GM18519 (cell line): ENCODE measurements around the gene RYR3.

Experiments used
- ATAC-seq: cut with Tn5 transposase; IDR thresholded peaks from one replicate; pipeline ENCODE4 v1.9.1; 2021; ENCODE audit warnings: mild to moderate bottlenecking, moderate library complexity; ENCODE audit not compliant: unreplicated experiment, low FRiP score

The RYR3 gene

GRCh38 chr15:33737687-33738601 lies 427.2 kb downstream of the RYR3 start:
- no peak for ATAC-seq

DNA sequence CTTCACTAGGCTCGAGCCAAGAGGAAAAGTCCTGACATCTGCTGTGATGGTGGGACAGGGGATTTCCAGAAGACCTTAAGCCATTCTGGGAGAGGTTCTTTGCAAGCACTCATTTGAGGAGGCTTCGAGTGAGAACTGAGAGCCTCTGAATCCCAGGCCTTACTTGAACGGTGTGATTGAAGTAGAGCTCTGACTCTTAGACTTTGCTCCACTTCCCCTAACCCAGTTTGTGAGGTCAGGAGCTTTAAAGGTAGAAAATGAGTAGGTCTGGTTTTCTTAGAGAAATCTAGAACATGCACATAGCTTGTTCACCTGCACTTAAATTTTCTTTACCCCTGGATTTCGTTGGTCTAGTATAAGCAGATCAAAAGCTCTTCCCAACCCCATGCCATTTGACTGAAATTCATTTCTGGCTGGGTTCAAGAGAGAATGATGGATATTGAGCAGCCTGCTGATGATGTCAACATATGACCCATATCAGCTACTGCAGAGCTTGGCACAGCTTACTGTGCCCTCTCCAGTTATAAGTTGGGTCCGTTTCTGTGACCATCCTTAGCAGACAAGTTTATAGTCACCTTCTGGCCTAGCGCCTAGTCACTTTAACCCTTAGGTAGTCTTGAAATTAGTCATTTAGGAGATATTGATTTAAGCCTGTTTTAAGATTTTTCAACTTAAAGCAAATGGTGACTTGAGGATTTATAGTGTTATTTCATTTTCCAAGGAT lies 428.3 kb downstream of the RYR3 start:
- no peak for ATAC-seq

DNA sequence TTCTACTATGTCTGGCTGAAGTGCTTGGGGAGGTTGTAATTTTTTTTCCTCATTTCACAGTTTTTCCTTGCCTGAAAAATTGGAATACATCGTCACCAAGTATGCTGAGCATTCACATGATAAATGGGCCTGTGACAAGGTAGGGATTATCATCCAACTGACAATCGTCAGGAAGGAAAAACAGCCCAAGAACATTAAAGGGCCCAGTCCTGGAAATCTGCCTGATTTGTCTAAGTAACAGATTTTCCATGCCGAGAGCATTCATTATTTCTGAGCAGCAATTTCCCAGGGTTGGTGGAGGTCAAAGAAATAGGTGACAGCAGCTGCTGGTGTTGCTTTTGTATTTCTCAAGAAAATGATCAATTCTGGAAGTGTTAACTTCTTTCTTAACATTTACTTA lies 431.5 kb downstream of the RYR3 start:
- ATAC-seq = no peak

GRCh38 chr15:33742800-33743199 lies 432.0 kb downstream of the RYR3 start:
- no peak for ATAC-seq

GRCh38 chr15:33746203-33746602 lies 435.4 kb downstream of the RYR3 start:
- no peak for ATAC-seq

- no peak for ATAC-seq
These were observed 442.2 kb downstream of the RYR3 start for GRCh38 chr15:33753012-33753411.

DNA sequence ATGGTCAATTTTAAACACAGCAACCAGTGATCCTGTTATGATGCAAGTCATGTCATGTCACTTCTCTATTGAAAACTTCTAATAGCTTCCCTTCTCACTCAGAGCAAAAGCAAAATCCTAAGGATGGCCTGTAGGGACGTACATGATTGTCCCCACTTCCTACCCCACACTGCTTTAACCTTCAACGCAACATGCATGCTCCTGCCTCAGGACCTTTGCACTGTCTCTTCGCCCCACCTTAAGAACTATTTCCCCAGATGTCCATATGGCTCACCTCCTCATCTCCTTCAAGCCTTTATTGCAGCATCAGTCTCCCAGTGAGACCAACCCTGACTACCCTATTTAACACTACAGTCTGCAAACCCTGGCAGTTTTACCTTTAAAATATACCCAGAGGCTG lies 443.5 kb downstream of the RYR3 start:
- ATAC-seq = no peak

- ATAC-seq = no peak
These were observed 446.2 kb downstream of the RYR3 start for GRCh38 chr15:33756961-33757360.

DNA sequence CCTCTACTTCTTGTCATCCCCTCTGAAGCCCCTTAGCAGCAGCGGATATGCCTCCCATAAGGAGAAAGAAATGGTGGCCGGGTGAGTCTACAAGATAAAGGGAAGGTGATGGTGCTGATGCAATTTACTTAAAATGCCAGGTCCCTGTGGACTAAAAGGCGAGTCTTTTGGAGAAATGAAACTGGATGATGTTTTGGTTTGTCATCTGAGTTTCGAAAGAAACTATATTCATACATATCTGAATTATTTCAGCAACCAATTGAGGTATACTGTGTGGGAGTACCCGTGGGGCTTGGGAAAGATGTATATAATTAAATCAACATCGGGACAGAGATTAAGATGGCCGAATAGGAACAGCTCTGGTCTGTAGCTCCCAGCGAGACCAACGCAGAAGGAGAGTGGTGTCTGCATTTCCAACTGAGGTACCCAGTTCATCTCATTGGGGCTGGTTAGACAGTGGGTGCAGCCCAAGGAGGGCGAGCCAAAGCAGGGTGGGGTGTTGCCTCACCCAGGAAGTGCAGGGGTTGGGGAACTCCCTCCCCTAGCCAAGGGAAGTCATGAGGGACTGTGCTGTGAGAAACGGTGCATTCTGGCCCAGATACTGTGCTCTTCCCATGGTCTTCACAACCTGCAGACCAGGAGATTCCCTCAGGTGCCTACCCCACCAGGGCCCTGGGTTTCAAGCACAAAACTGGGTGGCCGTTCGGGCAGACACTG lies 446.9 kb downstream of the RYR3 start:
- ATAC-seq = no peak

DNA sequence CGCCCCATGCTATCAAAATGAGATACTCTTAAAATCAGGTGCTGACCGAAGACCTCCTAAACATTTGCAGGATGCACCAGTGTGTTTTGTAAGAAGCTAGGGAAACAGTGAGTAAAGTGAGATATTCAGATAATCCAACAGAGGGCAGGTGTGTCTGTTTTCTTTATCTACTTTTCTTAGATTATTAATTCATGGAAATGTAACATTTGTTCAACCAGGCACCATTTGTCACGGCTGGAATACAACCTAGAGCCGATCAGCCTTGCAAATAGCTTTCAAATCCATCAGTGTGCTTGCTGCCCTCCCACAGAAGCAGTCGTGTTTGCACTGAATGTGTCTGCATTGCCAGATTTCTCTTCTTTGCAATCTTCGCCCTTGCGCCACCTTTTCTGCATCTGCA lies 455.6 kb downstream of the RYR3 start:
- ATAC-seq = no peak

DNA sequence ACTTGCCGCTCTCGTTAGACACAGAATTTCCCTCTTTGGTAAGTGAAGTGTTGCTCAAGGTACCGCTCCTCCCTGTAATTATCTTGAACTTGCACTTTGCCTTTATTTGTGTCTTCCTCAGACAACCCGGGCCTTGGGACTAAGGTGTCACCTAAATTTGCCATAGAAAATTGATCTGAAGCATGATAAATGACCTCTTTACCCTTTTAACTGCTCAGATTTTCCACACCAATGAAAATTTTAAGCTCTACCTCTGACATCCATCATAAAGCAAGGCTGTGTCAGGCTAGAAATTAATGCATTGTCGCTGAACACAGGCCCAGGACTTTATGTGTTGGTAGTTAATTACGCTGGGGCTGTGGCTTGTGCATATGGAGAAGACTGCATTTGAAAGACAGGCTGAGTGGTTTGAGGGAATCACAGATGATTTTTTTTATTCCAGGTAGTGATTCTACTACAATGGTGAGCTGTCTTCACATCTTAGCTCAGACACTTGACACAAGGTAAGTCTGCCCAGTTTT lies 458.0 kb downstream of the RYR3 start:
- ATAC-seq = no peak

- ATAC-seq = no peak
These were observed 463.2 kb downstream of the RYR3 start for GRCh38 chr15:33773969-33774368.

DNA sequence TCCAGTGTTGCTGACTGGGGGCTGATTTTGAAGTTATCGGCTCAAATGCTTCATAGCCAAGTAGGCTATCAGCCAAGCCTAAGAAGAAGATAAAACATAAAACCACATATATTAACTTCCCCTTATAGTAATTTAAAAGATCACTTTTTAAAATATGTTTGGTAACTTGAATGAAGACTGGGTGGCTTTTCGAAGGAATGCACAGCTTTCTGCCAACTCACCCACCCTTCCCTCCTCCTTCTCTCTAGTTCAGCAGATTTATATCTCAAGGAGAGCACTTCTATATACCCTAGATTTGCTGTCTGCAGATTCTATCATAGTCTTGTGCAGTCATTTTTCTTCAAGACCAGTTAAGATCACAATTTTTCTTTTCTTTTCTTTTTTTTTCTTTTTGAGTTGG lies 468.1 kb downstream of the RYR3 start:
- no peak for ATAC-seq

GRCh38 chr15:33780011-33780768 lies 469.4 kb downstream of the RYR3 start:
- ATAC-seq = no peak

DNA sequence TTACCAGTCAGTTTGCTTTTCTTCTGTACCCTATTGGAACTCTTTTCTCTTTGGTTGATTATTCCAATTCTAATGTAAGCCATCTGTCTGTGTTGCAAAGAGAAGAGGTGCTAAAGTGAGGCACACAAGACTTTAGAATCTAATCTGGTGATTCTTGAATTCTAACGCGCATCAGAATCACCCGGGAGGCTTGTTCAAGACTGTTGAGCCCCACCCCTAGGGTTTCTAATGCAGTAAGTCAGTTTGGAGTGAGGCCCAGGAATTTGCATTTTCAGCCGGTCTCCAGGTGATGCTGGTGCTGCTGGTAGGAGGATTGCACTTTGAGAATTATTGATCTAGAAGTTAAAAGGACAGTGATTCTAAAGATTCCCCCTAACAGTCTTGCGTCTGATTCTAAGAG lies 472.2 kb downstream of the RYR3 start:
- ATAC-seq = no peak

GRCh38 chr15:33785366-33785765 lies 474.6 kb downstream of the RYR3 start:
- ATAC-seq = no peak

- no peak for ATAC-seq
These were observed 478.3 kb downstream of the RYR3 start for GRCh38 chr15:33788906-33789540.

DNA sequence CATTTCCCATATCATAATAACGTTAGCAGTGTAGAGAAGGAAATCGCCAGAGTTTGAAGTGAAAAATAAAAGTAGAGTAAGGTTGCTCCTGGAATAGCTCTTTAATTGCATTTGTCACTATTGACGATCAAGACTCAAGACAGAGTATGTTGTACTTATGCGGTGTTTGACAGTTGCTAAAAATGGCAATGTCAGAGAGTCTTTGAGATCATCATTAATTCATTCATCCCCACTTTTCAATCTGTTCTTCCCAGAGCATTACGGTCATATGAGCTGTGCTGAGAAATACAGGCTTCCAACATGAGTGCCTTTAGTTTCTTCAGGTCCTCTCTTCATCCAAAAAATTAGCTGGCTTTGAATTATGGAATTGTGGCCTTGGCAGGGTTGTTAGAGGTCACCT lies 483.7 kb downstream of the RYR3 start:
- ATAC-seq = no peak

GRCh38 chr15:33795070-33795469 lies 484.3 kb downstream of the RYR3 start:
- ATAC-seq = no peak

DNA sequence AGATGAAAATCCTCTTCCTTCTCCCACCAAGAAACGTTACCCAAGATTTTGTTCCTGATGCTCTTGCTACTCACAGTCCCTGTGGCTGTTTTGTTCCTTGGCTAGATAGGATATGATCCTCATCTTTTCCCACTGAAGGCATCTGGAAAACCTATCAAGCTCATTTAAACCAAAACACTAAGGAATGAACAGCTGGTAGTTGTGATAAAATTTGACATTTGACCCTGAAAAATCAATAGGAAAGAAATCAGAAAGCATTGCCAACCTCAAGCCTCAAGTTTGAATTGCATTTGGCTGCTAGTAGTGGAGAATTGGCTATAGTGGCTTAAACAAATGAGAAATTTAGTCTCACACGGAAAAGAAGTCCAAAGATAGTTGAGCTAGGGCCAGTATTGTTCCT lies 486.9 kb downstream of the RYR3 start:
- no peak for ATAC-seq
